HepG2 (cell line): ENCODE data around the gene TBC1D5. TPM values are rescaled to one million over a fixed set of nuclear protein-coding genes. Genes with fewer than 3 reads are reported as not detected.

ENCODE experiments used
- CAMTA2 ChIP-seq: sonication (generic); formaldehyde crosslinking; IDR thresholded peaks from 2 replicates; pipeline ENCODE4 v1.4.0; 2020; ENCODE audit warnings: mild to moderate bottlenecking, missing genetic modification reagents, borderline replicate concordance
- GATAD1 ChIP-seq: IDR thresholded peaks from 2 replicates; pipeline ENCODE4 v1.6.1; 2016; ENCODE audit warnings: missing genetic modification reagents, missing compliant biosample characterization
- HNF4A ChIP-seq: sonication (generic); formaldehyde crosslinking; IDR thresholded peaks from 2 replicates; pipeline ENCODE4 v1.4.0; 2020; ENCODE audit warnings: missing genetic modification reagents
- HNRNPL ChIP-seq: fragments of 200-400 bp; formaldehyde crosslinking; IDR thresholded peaks from 2 replicates; pipeline ENCODE4 v1.6.1; 2017; ENCODE audit warnings: mild to moderate bottlenecking, low read depth, low read length
- MAFF ChIP-seq: IDR thresholded peaks from 2 replicates; pipeline ENCODE4 v1.6.1; 2011; ENCODE audit warnings: low read depth, low read length, improper control_type of control experiment
- MAFK ChIP-seq, 2 experiments: IDR thresholded peaks in 1 of 2; conservative IDR thresholded peaks in 1 of 2; 2 replicates each; pipeline ENCODE4 v1.6.1; 2011; ENCODE audit warnings: improper control_type of control experiment in 2 of 2, low read length in 2 of 2
- RXRA ChIP-seq: sonication (generic); formaldehyde crosslinking; IDR thresholded peaks from 2 replicates; pipeline ENCODE4 v1.5.1; 2020; ENCODE audit warnings: missing genetic modification reagents
- ZMYM4 ChIP-seq: sonication (generic); formaldehyde crosslinking; IDR thresholded peaks from 2 replicates; pipeline ENCODE4 v1.8.1; 2023; ENCODE audit warnings: mild to moderate bottlenecking, missing genetic modification reagents
- ZNF205 ChIP-seq: IDR thresholded peaks from 2 replicates; pipeline ENCODE4 v1.6.1; 2018; ENCODE audit warnings: missing biosample characterization, missing genetic modification reagents
- ZNF382 ChIP-seq: sonication (generic); formaldehyde crosslinking; IDR thresholded peaks from 2 replicates; pipeline ENCODE4 v1.5.0; 2020; ENCODE audit warnings: missing genetic modification reagents, mild to moderate bottlenecking, borderline replicate concordance
- ZNF564 ChIP-seq: sonication (generic); formaldehyde crosslinking; IDR thresholded peaks from 2 replicates; pipeline ENCODE4 v1.8.1; 2023; ENCODE audit warnings: mild to moderate bottlenecking, missing genetic modification reagents
- polyA plus RNA-seq, 8 experiments: library from polyadenylated mRNA; depleted of rRNA in 3 of 8; stranded (reverse) in 7 of 8; unstranded in 1 of 8; fragments of >200 nt; fragmentation: Illumina TruSeq in 4 of 8; extraction: Trizol in 4 of 8; gene quantifications; 2 replicates each; pipeline versions ENCODE4 v1.2.1 to v1.2.3, GENCODE V29; 2011 to 2016; ENCODE audit warnings: low read depth in 4 of 8, missing spikeins in 1 of 8, mixed read lengths in 1 of 8; ENCODE audit not compliant: insufficient read depth in 1 of 8
- total RNA-seq, 5 experiments: library from RNA; depleted of rRNA; stranded (reverse); fragments of >200 nt; fragmentation: Illumina TruSeq; extraction: Trizol; gene quantifications; 2 replicates each; pipeline ENCODE4 v1.2.3, GENCODE V29; 2016; ENCODE audit warnings: low read depth in 1 of 5
- TF ChIP-seq, protein P1 (sequence below): sonication (generic); formaldehyde crosslinking; IDR thresholded peaks from 2 replicates; pipeline ENCODE4 v1.5.1; 2020; ENCODE audit warnings: mild to moderate bottlenecking, missing genetic modification reagents
- TF ChIP-seq, protein P2 (sequence below): IDR thresholded peaks from 2 replicates; pipeline ENCODE4 v1.6.1; 2016; ENCODE audit warnings: low read depth
- TF ChIP-seq, protein P3 (sequence below): IDR thresholded peaks from 2 replicates; pipeline ENCODE4 v1.6.1; 2016; ENCODE audit warnings: missing genetic modification reagents, missing compliant biosample characterization
- TF ChIP-seq, protein P4 (sequence below): sonication (generic); formaldehyde crosslinking; IDR thresholded peaks from 2 replicates; pipeline ENCODE4 v1.4.0; 2020; ENCODE audit warnings: missing genetic modification reagents
- TF ChIP-seq, protein P5 (sequence below): sonication (generic); IDR thresholded peaks from 2 replicates; pipeline ENCODE4 v1.6.1; 2016; ENCODE audit warnings: low read depth, borderline replicate concordance

TBC1D5 gene
- total and polyA plus RNA-seq, 2 of the 13 experiments (the other 11 are each of a cell fraction or from before 2014, with no cell fraction given) = 19.2 to 33.3 TPM

DNA sequence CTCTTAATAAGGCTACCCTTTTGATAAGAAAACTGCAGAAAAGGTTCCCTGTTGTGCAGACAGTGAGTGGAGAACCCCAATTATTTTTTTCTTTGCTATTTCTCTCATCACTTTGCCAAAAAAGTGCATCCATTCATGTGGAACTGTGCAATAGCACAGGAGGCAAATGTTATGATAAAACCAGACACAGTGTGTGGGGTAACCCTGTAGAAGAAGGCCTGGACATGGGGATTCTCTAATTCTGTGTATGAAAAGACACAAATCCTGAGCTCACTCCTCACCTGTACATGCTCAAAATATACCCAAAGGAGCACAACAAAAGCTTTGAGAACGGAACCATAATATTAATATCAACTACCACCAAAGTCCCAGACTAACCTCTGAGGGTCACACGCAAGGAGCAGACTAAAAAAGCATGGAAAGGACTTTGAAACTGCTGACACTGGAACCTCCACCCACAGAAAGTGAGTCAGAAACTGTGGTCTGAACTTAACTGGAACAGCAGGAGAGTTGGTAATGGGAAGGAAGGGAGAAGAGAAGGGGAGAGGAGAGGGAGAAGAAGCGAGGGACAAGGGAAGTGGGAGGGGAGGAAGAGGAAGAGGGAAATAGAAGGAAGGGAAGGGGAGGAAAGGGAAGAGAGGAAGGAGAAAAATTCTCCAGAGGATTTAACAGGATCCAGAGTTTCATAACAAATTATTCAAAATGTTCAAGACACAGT lies 299.9 kb downstream of the TBC1D5 start (continued):
- no peak for TF ChIP-seq ZNF382
- peak; percentile 41; the same call in 1 of the 2 replicates for TF ChIP-seq ZMYM4
- TF ChIP-seq, protein P1, sequence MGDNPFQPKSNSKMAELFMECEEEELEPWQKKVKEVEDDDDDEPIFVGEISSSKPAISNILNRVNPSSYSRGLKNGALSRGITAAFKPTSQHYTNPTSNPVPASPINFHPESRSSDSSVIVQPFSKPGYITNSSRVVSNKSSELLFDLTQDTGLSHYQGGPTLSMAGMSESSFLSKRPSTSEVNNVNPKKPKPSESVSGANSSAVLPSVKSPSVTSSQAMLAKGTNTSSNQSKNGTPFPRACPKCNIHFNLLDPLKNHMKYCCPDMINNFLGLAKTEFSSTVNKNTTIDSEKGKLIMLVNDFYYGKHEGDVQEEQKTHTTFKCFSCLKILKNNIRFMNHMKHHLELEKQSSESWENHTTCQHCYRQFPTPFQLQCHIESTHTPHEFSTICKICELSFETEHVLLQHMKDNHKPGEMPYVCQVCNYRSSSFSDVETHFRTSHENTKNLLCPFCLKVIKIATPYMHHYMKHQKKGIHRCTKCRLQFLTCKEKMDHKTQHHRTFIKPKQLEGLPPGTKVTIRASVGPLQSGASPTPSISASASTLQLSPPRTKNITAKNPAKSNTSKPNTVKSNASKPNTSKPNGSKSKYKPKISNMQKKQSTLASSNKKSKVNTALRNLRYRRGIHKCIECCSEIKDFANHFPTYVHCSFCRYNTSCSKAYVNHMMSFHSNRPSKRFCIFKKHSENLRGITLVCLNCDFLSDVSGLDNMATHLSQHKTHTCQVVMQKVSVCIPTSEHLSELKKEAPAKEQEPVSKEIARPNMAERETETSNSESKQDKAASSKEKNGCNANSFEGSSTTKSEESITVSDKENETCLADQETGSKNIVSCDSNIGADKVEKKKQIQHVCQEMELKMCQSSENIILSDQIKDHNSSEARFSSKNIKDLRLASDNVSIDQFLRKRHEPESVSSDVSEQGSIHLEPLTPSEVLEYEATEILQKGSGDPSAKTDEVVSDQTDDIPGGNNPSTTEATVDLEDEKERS (CRISPR knock-in tag) = no peak
- TF ChIP-seq, protein P2, sequence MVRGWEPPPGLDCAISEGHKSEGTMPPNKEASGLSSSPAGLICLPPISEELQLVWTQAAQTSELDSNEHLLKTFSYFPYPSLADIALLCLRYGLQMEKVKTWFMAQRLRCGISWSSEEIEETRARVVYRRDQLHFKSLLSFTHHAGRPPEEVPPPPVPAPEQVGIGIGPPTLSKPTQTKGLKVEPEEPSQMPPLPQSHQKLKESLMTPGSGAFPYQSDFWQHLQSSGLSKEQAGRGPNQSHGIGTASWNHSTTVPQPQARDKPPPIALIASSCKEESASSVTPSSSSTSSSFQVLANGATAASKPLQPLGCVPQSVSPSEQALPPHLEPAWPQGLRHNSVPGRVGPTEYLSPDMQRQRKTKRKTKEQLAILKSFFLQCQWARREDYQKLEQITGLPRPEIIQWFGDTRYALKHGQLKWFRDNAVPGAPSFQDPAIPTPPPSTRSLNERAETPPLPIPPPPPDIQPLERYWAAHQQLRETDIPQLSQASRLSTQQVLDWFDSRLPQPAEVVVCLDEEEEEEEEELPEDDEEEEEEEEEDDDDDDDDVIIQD (CRISPR knock-in tag) = peak; percentile 47; the same call in 1 of the 2 replicates
- TF ChIP-seq CAMTA2 (CRISPR knock-in tag) = no peak
- TF ChIP-seq HNF4A (CRISPR knock-in tag) = peak; percentile 23; the same call in 1 of the 2 replicates
- TF ChIP-seq, protein P3, sequence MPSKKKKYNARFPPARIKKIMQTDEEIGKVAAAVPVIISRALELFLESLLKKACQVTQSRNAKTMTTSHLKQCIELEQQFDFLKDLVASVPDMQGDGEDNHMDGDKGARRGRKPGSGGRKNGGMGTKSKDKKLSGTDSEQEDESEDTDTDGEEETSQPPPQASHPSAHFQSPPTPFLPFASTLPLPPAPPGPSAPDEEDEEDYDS (CRISPR knock-in tag) = no peak
- TF ChIP-seq GATAD1 (CRISPR knock-in tag) = no peak
- peak; percentile 55 for TF ChIP-seq MAFF
- TF ChIP-seq, protein P4, sequence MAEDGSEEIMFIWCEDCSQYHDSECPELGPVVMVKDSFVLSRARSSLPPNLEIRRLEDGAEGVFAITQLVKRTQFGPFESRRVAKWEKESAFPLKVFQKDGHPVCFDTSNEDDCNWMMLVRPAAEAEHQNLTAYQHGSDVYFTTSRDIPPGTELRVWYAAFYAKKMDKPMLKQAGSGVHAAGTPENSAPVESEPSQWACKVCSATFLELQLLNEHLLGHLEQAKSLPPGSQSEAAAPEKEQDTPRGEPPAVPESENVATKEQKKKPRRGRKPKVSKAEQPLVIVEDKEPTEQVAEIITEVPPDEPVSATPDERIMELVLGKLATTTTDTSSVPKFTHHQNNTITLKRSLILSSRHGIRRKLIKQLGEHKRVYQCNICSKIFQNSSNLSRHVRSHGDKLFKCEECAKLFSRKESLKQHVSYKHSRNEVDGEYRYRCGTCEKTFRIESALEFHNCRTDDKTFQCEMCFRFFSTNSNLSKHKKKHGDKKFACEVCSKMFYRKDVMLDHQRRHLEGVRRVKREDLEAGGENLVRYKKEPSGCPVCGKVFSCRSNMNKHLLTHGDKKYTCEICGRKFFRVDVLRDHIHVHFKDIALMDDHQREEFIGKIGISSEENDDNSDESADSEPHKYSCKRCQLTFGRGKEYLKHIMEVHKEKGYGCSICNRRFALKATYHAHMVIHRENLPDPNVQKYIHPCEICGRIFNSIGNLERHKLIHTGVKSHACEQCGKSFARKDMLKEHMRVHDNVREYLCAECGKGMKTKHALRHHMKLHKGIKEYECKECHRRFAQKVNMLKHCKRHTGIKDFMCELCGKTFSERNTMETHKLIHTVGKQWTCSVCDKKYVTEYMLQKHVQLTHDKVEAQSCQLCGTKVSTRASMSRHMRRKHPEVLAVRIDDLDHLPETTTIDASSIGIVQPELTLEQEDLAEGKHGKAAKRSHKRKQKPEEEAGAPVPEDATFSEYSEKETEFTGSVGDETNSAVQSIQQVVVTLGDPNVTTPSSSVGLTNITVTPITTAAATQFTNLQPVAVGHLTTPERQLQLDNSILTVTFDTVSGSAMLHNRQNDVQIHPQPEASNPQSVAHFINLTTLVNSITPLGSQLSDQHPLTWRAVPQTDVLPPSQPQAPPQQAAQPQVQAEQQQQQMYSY (CRISPR knock-in tag) = peak; percentile 96
- TF ChIP-seq RXRA (CRISPR knock-in tag) = no peak
- TF ChIP-seq HNRNPL = no peak
- TF ChIP-seq, protein P5, sequence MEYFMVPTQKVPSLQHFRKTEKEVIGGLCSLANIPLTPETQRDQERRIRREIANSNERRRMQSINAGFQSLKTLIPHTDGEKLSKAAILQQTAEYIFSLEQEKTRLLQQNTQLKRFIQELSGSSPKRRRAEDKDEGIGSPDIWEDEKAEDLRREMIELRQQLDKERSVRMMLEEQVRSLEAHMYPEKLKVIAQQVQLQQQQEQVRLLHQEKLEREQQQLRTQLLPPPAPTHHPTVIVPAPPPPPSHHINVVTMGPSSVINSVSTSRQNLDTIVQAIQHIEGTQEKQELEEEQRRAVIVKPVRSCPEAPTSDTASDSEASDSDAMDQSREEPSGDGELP = no peak
- TF ChIP-seq MAFK (conservative IDR thresholded peaks at IDR 0.05 in 1 of 2, IDR thresholded peaks at IDR 0.05 in 1 of 2; ENCODE audit: low read length in 2 of 2) = 0 out of 4 replicates have a peak, but pooled peaks of 1 of the 2 experiments have one; percentile 17
- no peak for TF ChIP-seq ZNF205 (CRISPR knock-in tag)
- no peak for TF ChIP-seq ZNF564 (CRISPR knock-in tag)
